H1 (cell line): Measurements from ENCODE around the gene HOXD12. TPM values are rescaled to one million over a fixed set of nuclear protein-coding genes. Genes with fewer than 3 reads are reported as not detected.
A peak's percentile ranks its signal among the peaks of the same experiment; 100 is the strongest.

ENCODE experiments used
- CTCF ChIA-PET: fragments of 300-600 bp; sonication (Branson Sonifier 250); formaldehyde crosslinking; loops from one replicate; lab custom pipeline; 2021; ENCODE audit not compliant: partially characterized antibody; lab: Charles Lee
- POLR2A ChIA-PET: fragments of 300-600 bp; sonication (Branson Sonifier 250); formaldehyde crosslinking; loops from one replicate; lab custom pipeline; 2021; ENCODE audit warnings: inconsistent platforms; ENCODE audit not compliant: partially characterized antibody; lab: Charles Lee
- DNase-seq, 2 experiments: peaks; one replicate each; pipeline versions ENCODE4 v3.0.0 to v3.0.0-alpha.2; 2010 to 2022; ENCODE audit warnings: low spot score in 2 of 2, low read depth in 1 of 2, mixed read lengths in 1 of 2
- FAIRE-seq: peaks from 2 replicates; lab custom pipeline; 2011; peaks lifted over from hg19 to GRCh38; lab: Jason Lieb, UNC
- H2AFZ ChIP-seq: 2 replicates; pipeline ENCODE4 v1.8.1; 2012; ENCODE audit warnings: low read length, inconsistent platforms
- H2AK5ac ChIP-seq: 2 replicates; pipeline ENCODE4 v1.6.1; 2013; ENCODE audit warnings: low read depth, low read length
- H2BK120ac ChIP-seq: replicated peaks from 2 replicates; pipeline ENCODE3; 2013; ENCODE audit warnings: low read depth, low read length, inconsistent platforms
- H2BK12ac ChIP-seq: 2 replicates; pipeline ENCODE4 v1.6.1; 2013; ENCODE audit warnings: low read depth, low read length
- H2BK15ac ChIP-seq: 2 replicates; pipeline ENCODE4 v1.6.1; 2013; ENCODE audit warnings: low read length
- H2BK20ac ChIP-seq: 2 replicates; pipeline ENCODE4 v1.6.1; 2013; ENCODE audit warnings: low read length
- H2BK5ac ChIP-seq: 2 replicates; pipeline ENCODE4 v1.6.1; 2013; ENCODE audit warnings: low read depth, low read length
- H3K14ac ChIP-seq: 2 replicates; pipeline ENCODE4 v1.6.1; 2013; ENCODE audit warnings: inconsistent platforms; ENCODE audit not compliant: insufficient read length
- H3K18ac ChIP-seq: 2 replicates; pipeline ENCODE4 v1.6.1; 2013; ENCODE audit warnings: low read length; ENCODE audit errors: extremely low read depth
- H3K23ac ChIP-seq: 2 replicates; pipeline ENCODE4 v1.6.1; 2013; ENCODE audit warnings: inconsistent platforms; ENCODE audit not compliant: insufficient read length
- H3K23me2 ChIP-seq: 2 replicates; pipeline ENCODE4 v1.6.1; 2013; ENCODE audit warnings: low read depth, low read length
- H3K27ac ChIP-seq: 2 replicates; pipeline ENCODE4 v1.6.1; 2011; ENCODE audit warnings: low read depth, low read length, inconsistent platforms
- H3K27me3 ChIP-seq, 4 experiments: replicated peaks in 1 of 4; 1 replicate in 1 of 4; 2 replicates in 3 of 4; pipeline versions ENCODE4 v1.6.1 to v1.8.1; 2011 to 2013; ENCODE audit warnings: low read length in 3 of 4, mild to moderate bottlenecking in 3 of 4, inconsistent platforms in 2 of 4, mixed read lengths in 2 of 4, moderate library complexity in 1 of 4; ENCODE audit not compliant: control insufficient read depth in 3 of 4, insufficient read depth in 3 of 4; ENCODE audit errors: extremely low read depth in 1 of 4
- H3K36me3 ChIP-seq, 4 experiments: 2 replicates each; pipeline versions ENCODE4 v1.6.1 to v1.8.1; 2011 to 2013; ENCODE audit warnings: mild to moderate bottlenecking in 4 of 4, low read length in 3 of 4, moderate library complexity in 2 of 4, control low read depth in 1 of 4, inconsistent platforms in 1 of 4; ENCODE audit not compliant: insufficient read depth in 4 of 4, control insufficient read depth in 2 of 4
- H3K4ac ChIP-seq: replicated peaks from 2 replicates; pipeline ENCODE3; 2013; ENCODE audit warnings: low read length, low read depth, mixed read lengths, inconsistent platforms; ENCODE audit not compliant: insufficient read length
- H3K4me1 ChIP-seq, 4 experiments: replicated peaks in 1 of 4; 1 replicate in 1 of 4; 2 replicates in 3 of 4; pipeline versions ENCODE4 v1.6.1 to v1.8.1; 2011 to 2013; ENCODE audit warnings: low read length in 3 of 4, inconsistent platforms in 2 of 4, mixed read lengths in 1 of 4; ENCODE audit not compliant: insufficient read depth in 4 of 4, control insufficient read depth in 3 of 4
- H3K4me2 ChIP-seq, 2 experiments: 2 replicates each; pipeline versions ENCODE4 v1.6.1 to v1.8.1; 2011 to 2013; ENCODE audit warnings: low read depth in 2 of 2, low read length in 2 of 2, control low read depth in 1 of 2, inconsistent platforms in 1 of 2, mild to moderate bottlenecking in 1 of 2; ENCODE audit not compliant: insufficient read depth in 1 of 2
- H3K4me3 ChIP-seq, 4 experiments: fragments of 200-600, 300-600 bp in 1 of 4; sonication (generic), shearing (Covaris generic), sonication (Bioruptor Twin) in 1 of 4; 2 replicates each; pipeline versions ENCODE4 v1.5.1 to v1.8.1; 2011 to 2016; ENCODE audit warnings: low read length in 4 of 4, low read depth in 3 of 4, control low read depth in 2 of 4, inconsistent platforms in 2 of 4, mild to moderate bottlenecking in 2 of 4, mixed read lengths in 1 of 4, moderate library complexity in 1 of 4; ENCODE audit not compliant: insufficient read depth in 2 of 4; ENCODE audit errors: extremely low read depth in 1 of 4
- H3K56ac ChIP-seq: replicated peaks from 2 replicates; pipeline ENCODE3; 2013; ENCODE audit warnings: low read depth, mild to moderate bottlenecking, mixed read lengths, low read length, inconsistent platforms; ENCODE audit not compliant: insufficient read length
- H3K79me1 ChIP-seq: 2 replicates; pipeline ENCODE4 v1.6.1; 2013; ENCODE audit warnings: low read depth, low read length, control low read depth
- H3K79me2 ChIP-seq, 2 experiments: 2 replicates each; pipeline versions ENCODE4 v1.6.1 to v1.8.1; 2012 to 2013; ENCODE audit warnings: low read length in 2 of 2, mild to moderate bottlenecking in 2 of 2, inconsistent platforms in 1 of 2; ENCODE audit not compliant: insufficient read depth in 2 of 2, control insufficient read depth in 1 of 2
- H3K9ac ChIP-seq, 4 experiments: replicated peaks in 1 of 4; 1 replicate in 1 of 4; 2 replicates in 3 of 4; pipeline versions ENCODE4 v1.6.1 to v1.8.1; 2011 to 2013; ENCODE audit warnings: low read depth in 3 of 4, low read length in 3 of 4, control low read depth in 2 of 4, mild to moderate bottlenecking in 2 of 4, moderate library complexity in 2 of 4, inconsistent platforms in 1 of 4; ENCODE audit errors: extremely low read depth in 1 of 4
- H3K9me3 ChIP-seq, 2 experiments: 2 replicates each; pipeline versions ENCODE4 v1.6.1 to v1.8.1; 2012 to 2013; ENCODE audit warnings: mild to moderate bottlenecking in 2 of 2, moderate library complexity in 2 of 2, control low read depth in 1 of 2, inconsistent platforms in 1 of 2, low read depth in 1 of 2, low read length in 1 of 2, mixed read lengths in 1 of 2; ENCODE audit not compliant: insufficient read depth in 2 of 2
- H4K20me1 ChIP-seq, 2 experiments: replicated peaks in 1 of 2; 2 replicates each; pipeline versions ENCODE3 to v1.8.1; 2011 to 2013; ENCODE audit warnings: inconsistent platforms in 2 of 2, low read length in 2 of 2, mild to moderate bottlenecking in 1 of 2; ENCODE audit not compliant: insufficient read depth in 2 of 2, control insufficient read depth in 1 of 2
- H4K5ac ChIP-seq: 2 replicates; pipeline ENCODE4 v1.6.1; 2013; ENCODE audit warnings: low read length, low read depth, mixed read lengths, inconsistent platforms; ENCODE audit not compliant: insufficient read length
- H4K8ac ChIP-seq: 2 replicates; pipeline ENCODE4 v1.8.0; 2013; ENCODE audit warnings: mild to moderate bottlenecking, moderate library complexity, low read length, inconsistent platforms; ENCODE audit not compliant: insufficient read depth; ENCODE audit errors: extremely low read depth
- H4K91ac ChIP-seq: replicated peaks from 2 replicates; pipeline ENCODE3; 2013; ENCODE audit warnings: low read length, mixed read lengths, inconsistent platforms; ENCODE audit not compliant: insufficient read length
- BACH1 ChIP-seq: IDR thresholded peaks from 2 replicates; pipeline ENCODE4 v1.6.1; 2012; ENCODE audit warnings: low read length, improper control_type of control experiment
- CREB1 ChIP-seq: IDR thresholded peaks from 2 replicates; pipeline ENCODE4 v1.6.1; 2012; ENCODE audit warnings: inconsistent platforms
- EP300 ChIP-seq, 2 experiments: IDR thresholded peaks; 1 replicate in 1 of 2; 2 replicates in 1 of 2; pipeline ENCODE4 v1.6.1; 2011 to 2012; ENCODE audit warnings: low read depth in 2 of 2, low read length in 2 of 2, mild to moderate bottlenecking in 2 of 2, borderline replicate concordance in 1 of 2, inconsistent platforms in 1 of 2, moderate library complexity in 1 of 2
- HDAC6 ChIP-seq: IDR thresholded peaks from one replicate; pipeline ENCODE4 v1.7.1; 2012; ENCODE audit warnings: low read depth, mild to moderate bottlenecking, inconsistent platforms, low read length, moderate library complexity
- RBBP5 ChIP-seq: IDR thresholded peaks from 2 replicates; pipeline ENCODE4 v1.7.1; 2012; ENCODE audit warnings: low read depth, mild to moderate bottlenecking, inconsistent platforms, low read length, moderate library complexity, borderline replicate concordance
- RNF2 ChIP-seq: fragments of 200-900, 300-1000 bp; sonication (generic); IDR thresholded peaks from 2 replicates; pipeline ENCODE4 v1.7.1; 2016; ENCODE audit warnings: borderline replicate concordance, low read depth, mild to moderate bottlenecking, antibody characterized with exemption, low read length; ENCODE audit not compliant: poor library complexity, severe bottlenecking; ENCODE audit errors: missing control alignments
- SP2 ChIP-seq: IDR thresholded peaks from 2 replicates; pipeline ENCODE4 v1.6.1; 2012; ENCODE audit warnings: mild to moderate bottlenecking, low read length, inconsistent platforms
- YY1 ChIP-seq: IDR thresholded peaks from 2 replicates; pipeline ENCODE4 v1.6.1; 2011; ENCODE audit warnings: low read depth, mild to moderate bottlenecking, low read length
- WGBS, 2 experiments: shearing (Covaris generic) in 1 of 2; methylation state at CpG; one replicate each; pipeline versions ENCODE4 v1.1.6 to v1.1.7; 2013 to 2015; ENCODE audit warnings: low lambda C conversion rate in 2 of 2, mixed read lengths in 2 of 2, inconsistent platforms in 1 of 2, low coverage in 1 of 2, missing lambda C conversion rate in 1 of 2; ENCODE audit not compliant: insufficient replicate concordance in 2 of 2, insufficient coverage in 1 of 2, insufficient read length in 1 of 2; ENCODE audit errors: extremely low coverage in 1 of 2, missing lambda C conversion rate in 1 of 2; 5-methylcytosine and 5-hydroxymethylcytosine counted together
- polyA plus RNA-seq, 7 experiments: library from polyadenylated mRNA; depleted of rRNA in 3 of 7; stranded (reverse) in 5 of 7; unstranded in 2 of 7; fragments of >200 nt in 5 of 7; fragments of 200-250 nt in 2 of 7; gene quantifications; 1 replicate in 5 of 7; 2 replicates in 1 of 7; 4 replicates in 1 of 7; pipeline versions ENCODE4 v1.2.1 to v1.2.3, GENCODE V29; 2011 to 2013; ENCODE audit warnings: missing spikeins in 2 of 7, mixed read lengths in 2 of 7
- total RNA-seq: library from RNA; stranded (reverse); fragmentation: NEBNext Ultra II Directional; extraction: Animal tissue kit (Norgen Biotek cat#: 25700); gene quantifications from 2 replicates; pipeline ENCODE4 v1.2.1, GENCODE V29; 2021
- TF ChIP-seq, protein P1 (sequence below): IDR thresholded peaks from 2 replicates; pipeline ENCODE4 v1.6.1; 2012; ENCODE audit warnings: low read length, inconsistent platforms

The HOXD12 gene
- total and polyA plus RNA-seq, 2 of the 8 experiments (the other 6 are each of a cell fraction or from before 2014, with no cell fraction given): not detected

DNA sequence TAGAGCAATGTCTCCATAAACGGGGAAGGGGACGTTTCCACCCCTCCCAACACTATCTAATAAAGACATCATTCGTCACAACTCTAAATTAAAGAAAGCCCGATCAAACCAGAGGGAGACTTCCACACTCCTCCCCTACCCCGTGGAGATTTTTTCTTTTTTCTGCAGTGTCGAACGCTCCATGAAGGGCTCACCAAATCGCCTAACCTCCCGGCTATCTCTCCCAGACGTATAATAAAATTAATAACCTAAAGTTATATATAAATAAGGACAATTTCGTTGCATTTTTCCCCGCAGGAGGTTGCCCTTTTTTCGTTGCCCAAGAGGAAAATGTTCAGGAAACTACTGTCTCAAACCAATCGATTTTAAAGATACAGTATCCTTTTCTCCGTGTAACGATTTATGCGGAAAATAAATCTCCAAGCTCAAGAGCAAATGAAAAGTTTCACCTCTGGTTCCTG is 18.2 kb upstream of the HOXD12 start:
- Histone ChIP-seq H3K27me3 (peaks cover 85 to 98% (median 92%) of the 10 kb centered on the region in 4 experiments), H4K20me1 (peaks cover 15 to 19% of the 10 kb centered on the region in 2 experiments), H2AK5ac (no peak overlapping the region), H3K9ac (no peak overlapping the region), H3K79me2 (no peaks in the 10 kb centered on the region), H4K8ac (no peak overlapping the region), H2BK12ac (no peak overlapping the region), H3K79me1 (no peaks in the 10 kb centered on the region), H2BK120ac (no peak overlapping the region), H3K27ac (no peak overlapping the region), H3K14ac (no peak overlapping the region), H3K36me3 (peaks cover 0 to 5% (median 0%) of the 10 kb centered on the region in 4 experiments; a peak in 1 of 8 replicates), H2BK5ac (no peak overlapping the region), H3K23ac (no peak overlapping the region), H2BK20ac (no peak overlapping the region), H3K4me1 (peaks cover 0 to 29% (median 13%) of the 10 kb centered on the region in 4 experiments; a peak in 5 of 7 replicates), H4K5ac (no peak overlapping the region), H3K4me3 (no peak overlapping the region), H3K4ac (no peak overlapping the region), H3K18ac (no peak overlapping the region), H4K91ac (no peak overlapping the region), H3K9me3 (no peaks in the 10 kb centered on the region; a peak in 1 of 4 replicates), H3K23me2 (peaks cover 6% of the 10 kb centered on the region; the same call in 1 of the 2 replicates), H3K4me2 (peak overlapping the region; percentile 55 to 67; a peak in 2 of 4 replicates), H2BK15ac (no peak overlapping the region), H3K56ac (no peak overlapping the region), H2AFZ (no peak overlapping the region)
- CTCF ChIA-PET: interaction anchor here (0.7 to 7.8 kb wide), 15 partner anchors 10 to 714 kb away, joined by 3 to 130 read pairs (median 6); partner anchors contain the start of genes HOXD12 and HOXD13
- 15% methylated on average over 17 of the region's 17 CpGs; no CpG with 5 or more reads in 1 of the 2 experiments for WGBS, 2 experiments
- POLR2A ChIA-PET: interaction anchor here (2.5 kb wide), 1 partner anchor 16 kb away, joined by 8 read pairs; no protein-coding TSS in a partner anchor
- TF ChIP-seq EP300 (IDR thresholded peaks at IDR 0.05; ENCODE audit: borderline replicate concordance in 1 of 2, low read depth in 2 of 2, low read length in 2 of 2): no peak
- no peak for TF ChIP-seq RNF2
- TF ChIP-seq SP2: no peak
- no peak for TF ChIP-seq BACH1
- no peak for TF ChIP-seq RBBP5
- TF ChIP-seq YY1: no peak
- TF ChIP-seq CREB1: no peak
- no peak for TF ChIP-seq HDAC6
- TF ChIP-seq, protein P1, sequence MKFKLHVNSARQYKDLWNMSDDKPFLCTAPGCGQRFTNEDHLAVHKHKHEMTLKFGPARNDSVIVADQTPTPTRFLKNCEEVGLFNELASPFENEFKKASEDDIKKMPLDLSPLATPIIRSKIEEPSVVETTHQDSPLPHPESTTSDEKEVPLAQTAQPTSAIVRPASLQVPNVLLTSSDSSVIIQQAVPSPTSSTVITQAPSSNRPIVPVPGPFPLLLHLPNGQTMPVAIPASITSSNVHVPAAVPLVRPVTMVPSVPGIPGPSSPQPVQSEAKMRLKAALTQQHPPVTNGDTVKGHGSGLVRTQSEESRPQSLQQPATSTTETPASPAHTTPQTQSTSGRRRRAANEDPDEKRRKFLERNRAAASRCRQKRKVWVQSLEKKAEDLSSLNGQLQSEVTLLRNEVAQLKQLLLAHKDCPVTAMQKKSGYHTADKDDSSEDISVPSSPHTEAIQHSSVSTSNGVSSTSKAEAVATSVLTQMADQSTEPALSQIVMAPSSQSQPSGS: no peak
- no peak for FAIRE-seq
- DNase-seq: no peak
